Right renal cortex interstitium (tissue), 3 donors: ENCODE measurements around the gene CPEB4. TPM values are rescaled to one million over a fixed set of nuclear protein-coding genes. Genes with fewer than 3 reads are reported as not detected.

Experiments
- DNase-seq, 3 donors: peaks; one replicate each; pipeline ENCODE4 v3.0.0-alpha.2; 2013; ENCODE audit warnings: low read depth in 3 of 3, low spot score in 2 of 3
- polyA plus RNA-seq, 3 donors: library from polyadenylated mRNA; unstranded; fragments of 120-200 nt; gene quantifications; one replicate each; pipeline ENCODE4 v1.2.1, GENCODE V29; 2013; ENCODE audit not compliant: insufficient read length in 3 of 3

Gene CPEB4
- polyA plus RNA-seq, 3 donors = 35.2 to 41.7 (median 37.3) TPM

DNA sequence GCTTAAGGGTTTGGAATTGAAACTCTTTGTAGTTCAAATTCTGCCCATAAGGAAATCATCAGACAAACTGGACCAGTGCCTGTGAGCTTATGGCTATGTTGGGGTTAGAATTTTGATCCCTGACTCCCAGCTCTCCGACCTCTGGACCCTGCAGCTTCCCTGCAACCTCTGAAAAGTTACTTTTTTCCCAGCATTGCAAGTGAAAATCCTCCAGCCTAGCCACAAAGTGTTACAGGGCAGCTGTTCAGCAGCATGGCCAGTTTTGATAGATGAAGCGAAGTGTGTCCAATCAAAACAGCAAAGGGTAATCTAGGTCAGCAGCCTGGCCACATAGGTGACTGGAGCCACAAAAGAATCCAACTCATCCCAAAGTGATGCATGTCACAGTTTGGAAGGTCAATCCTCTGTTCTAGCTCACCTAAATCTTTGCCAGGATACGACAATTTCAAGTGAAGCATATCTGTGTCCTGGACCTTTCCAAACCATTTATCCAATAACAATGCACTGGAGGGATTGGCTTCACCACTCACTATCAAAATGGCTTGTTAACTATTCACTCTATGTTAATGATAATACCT, 4.7 kb upstream of the CPEB4 start:
- DNase-seq = no peak

DNA sequence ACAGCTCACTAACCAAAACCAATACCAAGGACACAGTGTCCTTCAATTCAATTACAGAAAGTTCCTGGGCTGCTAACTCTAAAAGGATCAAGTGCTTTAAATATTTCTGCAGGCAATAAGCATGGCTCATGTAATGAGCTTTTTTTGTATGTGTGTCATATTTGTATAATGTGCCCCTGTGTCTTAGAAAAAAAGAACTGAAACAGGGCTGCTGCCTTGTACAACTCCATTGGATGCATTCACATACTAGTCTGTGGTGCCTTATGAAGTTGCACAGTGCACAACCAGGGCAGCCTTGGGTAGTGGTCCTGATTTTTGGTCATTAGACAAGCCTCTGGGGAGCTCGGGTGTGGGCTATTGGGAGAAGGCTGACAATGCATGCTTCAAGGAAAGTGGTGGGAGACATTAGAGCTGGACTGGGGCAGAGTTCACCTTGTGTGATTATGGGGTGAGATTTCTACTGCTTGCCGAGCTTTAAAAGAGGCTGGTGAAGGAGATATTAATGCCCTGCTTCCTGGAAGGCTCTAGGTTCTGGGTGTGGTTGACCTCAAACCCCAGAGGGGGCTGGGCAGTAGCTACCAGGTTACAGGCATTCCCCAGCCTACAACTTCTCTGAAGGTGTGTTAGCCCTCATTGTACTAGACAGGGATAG, 3.6 kb upstream of the CPEB4 start:
- DNase-seq = no peak

DNA sequence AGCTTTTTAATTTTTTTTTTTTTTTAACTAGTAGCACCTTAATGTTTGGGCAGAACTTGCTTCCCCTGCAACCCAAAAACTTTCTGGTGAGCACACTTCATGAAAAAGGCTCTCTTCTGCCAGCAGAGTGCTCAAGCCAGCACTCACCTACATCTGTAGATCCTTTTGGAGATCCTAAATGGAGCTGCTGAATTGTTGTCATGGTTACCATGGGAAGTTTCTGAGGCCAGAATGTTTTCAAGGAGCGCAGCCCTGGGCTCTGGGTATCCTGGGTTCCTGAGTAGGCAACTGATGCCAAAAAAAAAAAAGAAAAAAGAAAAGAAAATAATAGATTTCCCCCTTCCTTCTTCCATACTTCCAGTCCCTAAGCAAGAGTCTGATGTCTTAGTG, 3.1 kb upstream of the CPEB4 start:
- DNase-seq = no peak

DNA sequence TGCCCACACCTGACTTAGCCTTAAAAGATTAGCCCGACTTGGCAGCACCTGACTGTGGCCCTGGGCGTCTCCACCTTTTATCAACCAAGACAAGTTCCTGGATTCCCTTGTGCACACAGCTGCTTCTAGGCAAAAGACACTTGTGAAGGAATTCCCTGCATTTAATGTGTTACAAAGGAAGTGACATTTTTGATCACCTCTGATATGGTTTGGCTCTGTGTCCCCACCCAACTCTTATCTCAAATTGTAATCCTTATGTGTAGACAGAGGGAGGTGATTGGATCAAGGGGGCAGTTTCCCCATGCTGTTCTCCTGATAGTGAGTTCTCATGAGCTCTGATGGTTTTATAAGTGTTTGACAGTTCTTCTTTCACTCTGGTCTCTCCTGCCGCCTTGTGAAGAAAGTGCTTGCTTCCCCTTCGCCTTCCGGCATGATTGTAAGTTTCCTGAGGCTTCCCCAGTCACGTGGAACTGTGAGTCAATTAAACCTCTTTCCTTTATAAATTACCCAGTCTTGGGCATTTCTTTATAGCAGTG, 2.6 kb upstream of the CPEB4 start:
- DNase-seq = no peak

DNA sequence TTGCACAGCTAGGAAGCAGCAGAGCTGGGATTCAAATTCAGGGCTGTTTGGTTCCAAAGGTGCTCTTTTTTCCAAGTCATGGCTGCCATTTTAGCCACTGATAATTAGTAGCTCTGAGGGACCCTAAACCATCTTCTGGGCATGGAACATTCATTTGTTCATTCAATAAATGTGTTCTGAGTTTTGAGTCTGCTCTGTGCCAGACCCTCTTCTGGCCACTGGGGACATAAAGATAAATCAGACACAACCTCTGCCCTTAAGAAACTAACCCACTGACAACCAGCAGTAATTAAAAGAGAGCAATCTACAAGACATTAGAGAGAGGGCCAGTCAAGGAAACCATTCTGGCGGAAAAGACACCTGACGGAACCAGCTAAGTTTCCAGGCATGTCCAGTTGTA, 2.0 kb upstream of the CPEB4 start:
- DNase-seq = no peak

DNA sequence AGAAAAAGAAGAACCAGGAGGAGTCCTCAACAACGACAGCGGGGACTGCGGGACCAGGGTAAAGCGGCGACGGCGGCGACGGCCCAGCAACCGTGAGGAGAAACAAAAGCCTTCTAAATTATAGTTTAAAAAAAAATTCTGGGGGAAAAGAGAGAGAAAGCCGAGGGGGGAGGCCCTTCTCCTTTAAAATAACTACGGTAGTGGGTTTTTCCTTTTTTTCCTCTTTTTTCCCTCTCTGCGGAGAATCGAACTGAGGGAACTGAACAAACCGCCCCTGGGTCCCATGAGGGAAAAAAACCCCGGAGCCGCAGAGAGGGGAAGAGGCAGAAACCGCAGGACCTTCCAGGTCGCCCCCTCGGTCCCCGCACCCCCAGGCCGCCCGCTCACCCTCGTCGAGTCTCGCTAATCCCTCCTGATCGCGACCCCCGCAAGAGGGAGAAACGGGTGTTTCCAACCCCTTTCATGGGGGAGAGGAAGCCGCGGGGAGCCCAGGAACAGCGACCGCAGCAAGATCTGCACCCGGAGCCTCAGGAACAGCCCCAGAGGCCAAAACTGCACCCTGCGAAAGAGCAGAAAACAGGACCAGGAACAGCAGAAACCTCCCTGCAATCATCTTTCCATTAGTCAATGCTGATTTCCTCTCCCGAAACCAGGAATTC, 453 bp downstream of the CPEB4 start:
- no peak for DNase-seq

DNA sequence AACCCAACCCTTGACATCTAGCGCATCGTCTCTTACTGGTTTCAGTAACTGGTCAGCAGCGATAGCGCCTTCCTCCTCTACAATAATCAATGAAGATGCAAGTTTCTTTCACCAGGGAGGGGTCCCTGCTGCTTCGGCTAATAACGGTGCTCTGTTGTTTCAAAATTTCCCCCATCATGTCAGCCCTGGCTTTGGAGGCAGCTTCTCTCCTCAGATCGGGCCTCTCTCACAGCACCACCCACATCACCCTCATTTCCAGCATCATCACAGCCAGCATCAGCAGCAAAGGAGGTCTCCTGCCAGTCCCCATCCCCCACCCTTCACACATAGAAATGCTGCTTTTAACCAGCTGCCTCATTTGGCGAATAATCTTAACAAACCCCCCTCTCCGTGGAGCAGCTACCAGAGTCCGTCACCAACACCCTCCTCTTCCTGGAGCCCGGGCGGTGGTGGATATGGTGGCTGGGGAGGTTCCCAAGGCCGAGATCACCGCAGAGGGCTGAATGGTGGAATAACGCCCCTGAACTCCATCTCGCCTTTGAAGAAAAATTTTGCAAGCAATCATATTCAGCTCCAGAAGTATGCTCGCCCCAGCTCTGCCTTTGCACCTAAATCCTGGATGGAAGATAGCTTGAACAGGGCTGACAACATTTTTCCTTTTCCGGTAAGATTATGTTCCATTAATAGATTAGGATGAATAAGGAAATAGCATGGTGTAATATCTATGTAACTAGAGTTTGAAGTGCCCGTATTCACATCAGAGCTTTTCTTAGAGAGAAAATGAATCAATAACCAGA, 2.2 kb downstream of the CPEB4 start:
- DNase-seq = no peak

DNA sequence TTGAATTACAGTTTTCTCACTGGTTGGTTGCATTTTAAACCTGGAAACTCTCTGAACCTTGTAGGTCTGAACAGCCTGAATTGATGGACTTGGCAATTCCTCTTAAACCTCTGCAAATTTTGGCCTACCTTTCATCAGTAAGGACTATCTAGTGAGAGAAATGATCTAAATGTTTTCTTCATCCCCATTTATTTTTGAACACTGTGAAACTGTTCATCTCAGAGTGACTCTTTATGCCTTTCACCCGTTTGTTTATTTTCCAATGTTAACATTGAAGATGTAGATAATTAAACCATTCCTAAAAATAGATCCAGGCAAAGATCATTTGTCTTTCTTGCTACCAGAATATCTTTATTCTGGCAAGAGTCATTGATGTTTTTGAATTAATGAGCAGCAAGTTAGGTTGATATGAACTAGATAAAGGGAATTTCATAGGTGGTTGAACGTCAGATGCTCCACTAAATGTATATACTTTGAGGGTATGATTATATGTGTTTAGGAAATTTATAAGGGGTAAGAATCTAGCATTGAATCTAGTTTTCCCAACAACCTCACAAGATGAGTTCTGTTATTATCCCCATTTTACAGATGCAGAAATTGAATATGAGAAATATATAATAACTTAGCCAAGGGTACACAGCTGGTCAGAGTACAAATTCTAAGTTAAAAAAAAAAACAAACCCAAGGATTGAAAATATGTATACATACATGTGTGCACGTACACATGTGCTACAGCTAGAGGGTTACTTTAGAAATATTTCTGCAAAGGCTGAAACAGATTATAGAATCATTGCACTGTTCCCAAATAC, 3.4 kb downstream of the CPEB4 start:
- no peak for DNase-seq

DNA sequence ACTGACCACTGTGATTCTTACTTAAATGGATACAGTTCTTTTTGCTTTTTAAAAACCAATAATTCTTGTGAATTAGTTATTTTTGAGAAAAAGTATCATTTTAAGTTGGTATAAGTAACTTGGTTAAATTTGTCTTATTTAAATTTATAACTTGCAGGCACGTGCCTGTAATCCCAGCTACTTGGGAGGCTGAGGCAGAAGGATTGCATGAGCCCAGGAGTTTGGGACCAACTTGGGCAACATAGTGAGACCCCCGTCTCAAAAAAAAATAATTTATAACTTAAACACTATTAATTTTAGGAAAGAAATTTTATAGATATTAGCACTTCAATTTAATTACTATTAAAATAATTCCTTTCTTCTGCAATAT, 5.0 kb downstream of the CPEB4 start:
- no peak for DNase-seq

DNA sequence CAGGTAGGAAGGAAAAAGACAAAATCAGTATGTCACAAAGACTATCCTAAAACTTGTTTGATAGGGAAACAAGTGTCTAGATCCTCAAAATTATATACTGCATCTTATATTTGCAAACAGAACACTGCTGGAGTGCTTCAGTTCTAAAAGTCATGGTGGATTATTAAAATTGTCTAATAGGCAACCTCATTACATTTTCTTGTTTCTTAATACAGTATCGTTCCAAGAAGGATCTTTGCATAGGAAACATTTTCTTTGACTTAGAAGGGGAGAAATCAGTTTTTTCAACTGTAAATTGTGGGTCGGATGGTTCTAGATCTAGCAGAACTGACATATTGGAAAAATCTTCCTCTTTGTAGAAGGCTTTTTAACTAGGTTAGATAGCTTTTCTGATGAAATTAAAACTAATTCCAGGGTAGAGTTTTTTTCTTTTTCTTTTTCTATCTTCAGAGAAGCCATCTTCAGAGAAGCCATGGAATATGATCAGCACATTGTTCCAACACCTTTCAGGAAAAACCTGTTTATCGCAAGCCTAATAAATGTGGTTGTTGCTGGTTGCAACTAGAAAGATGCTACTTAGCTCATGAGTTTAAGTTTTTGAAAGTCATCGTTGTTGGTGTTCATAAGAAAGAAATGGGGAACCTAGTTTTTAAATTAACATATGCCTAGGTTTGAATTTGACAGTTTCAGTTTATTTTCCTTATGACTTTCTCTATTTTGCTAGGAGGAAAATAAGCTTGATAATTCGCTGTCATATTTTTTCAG, 7.4 kb downstream of the CPEB4 start:
- no peak for DNase-seq

DNA sequence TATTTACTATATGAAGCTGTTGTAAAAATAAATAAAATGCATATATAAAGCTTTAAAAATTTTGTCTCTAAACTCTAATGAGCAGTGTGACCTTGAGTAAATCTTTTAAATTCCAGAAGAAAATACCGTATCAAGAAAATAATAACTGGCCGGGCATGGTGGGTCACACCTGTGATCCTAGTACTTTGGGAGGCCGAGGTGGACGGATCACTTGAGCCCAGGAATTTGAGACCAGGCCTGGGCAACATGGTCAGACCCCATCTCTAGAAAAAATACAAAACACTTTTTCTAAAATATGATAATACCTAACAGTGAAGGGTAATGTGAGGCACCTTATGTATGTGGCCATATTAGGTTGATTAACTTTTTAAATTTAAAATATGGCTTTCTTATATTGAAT, 8.5 kb downstream of the CPEB4 start:
- DNase-seq = no peak

DNA sequence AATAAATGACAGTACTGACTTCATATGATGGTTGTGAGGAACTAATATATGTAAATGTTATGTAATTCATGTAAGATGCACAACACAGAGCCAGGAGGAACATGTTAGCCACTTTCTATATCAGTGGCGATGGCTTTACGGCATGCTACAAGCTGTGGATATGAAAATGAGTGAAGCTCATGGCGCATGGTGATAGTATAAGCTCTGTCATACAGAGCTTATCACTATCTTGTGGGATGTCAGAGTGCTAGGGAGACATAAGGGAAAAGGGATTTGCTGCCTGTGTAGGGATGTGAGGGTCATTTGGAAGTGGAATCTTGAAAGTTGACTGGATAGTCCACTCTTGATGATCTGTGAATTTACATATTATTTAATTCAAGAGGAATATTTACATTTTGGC, 13.6 kb downstream of the CPEB4 start:
- DNase-seq = no peak

DNA sequence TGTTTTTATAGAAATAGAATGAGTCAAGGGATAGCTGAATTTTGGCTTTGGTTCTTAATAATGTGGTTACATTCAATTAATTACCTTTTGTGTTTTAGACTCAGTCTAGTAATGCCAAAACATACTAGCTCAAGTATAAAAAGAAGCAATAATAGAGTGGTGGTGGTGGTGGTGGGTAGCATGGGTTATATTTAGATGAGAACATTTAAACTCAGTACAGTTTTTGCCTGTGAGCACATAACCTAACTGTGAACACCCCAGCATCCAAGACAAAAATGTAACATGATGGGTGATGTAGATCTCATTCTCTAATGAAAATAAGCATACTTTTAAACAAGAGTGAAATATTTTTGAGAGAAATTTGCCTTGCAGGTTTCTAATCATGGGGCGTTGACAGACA, 14.2 kb downstream of the CPEB4 start:
- DNase-seq = no peak

DNA sequence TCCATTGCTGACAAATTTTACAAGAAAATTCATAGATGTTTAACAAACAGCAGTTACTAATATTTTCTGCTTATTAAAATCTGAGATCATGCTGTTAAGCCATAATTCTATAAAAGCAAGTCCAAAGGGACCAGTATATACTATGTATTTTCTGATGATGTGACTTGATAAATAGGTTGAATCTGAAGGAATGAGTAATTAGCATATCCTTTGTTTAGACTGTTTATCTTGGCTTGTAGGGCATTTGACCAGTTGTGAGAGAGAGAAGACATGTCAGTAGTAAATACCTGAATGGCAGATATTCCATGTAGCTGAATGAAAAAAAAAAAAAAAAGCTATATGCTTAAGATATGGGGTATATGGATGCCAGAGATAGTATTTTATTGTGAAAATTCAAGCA, 14.6 kb downstream of the CPEB4 start:
- no peak for DNase-seq

DNA sequence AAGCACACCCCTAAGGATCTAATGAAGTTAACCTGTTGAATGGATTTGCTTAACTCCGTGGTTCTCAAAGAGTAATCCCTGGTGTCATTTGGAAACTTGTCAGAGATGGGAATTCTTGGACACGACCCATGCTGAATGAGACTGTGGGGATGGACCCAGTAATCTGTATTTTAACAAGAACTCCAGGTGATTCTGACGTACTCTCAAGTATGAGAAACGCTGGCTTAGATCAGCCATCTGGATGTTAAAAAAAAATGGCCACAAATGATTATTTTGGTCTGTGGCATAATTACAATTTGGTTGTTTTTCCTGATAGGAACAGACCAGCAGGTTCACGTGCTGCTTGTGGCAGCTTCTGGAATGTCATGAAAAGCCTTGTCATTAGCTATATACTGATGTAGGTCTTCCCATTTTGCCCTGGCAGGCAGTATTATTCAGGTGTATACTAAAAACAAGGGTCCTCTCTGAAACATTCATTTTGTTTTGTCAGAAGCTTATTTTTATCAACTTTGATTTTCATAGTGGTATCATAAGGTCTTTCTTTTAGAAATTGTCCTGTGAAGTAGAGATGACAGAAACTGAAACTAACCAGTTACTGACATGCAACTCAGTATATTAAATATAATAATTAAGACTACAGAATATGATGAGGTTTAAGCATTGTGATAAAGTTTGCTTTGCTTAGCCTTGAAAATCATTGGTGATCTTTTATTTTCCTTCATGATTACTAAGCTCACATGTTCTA, 15.4 kb downstream of the CPEB4 start:
- no peak for DNase-seq

DNA sequence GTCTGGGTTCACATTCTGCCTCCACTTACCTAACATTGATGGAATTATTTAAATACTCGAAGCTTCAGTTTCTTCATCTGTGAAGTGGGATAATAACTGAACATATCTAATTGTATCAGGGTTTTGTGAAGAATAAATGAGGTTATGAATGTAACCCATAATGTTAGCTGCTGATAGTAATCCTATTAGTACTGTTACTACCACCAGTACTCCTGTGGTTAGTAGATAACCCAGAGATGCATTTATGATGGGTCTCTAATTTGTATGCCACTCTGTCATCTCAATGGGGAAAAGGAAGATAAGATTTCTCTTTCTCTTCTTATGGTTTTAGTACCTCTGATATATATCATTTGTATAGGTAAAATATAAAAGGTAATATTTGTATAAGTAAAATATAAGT, 16.0 kb downstream of the CPEB4 start:
- no peak for DNase-seq

DNA sequence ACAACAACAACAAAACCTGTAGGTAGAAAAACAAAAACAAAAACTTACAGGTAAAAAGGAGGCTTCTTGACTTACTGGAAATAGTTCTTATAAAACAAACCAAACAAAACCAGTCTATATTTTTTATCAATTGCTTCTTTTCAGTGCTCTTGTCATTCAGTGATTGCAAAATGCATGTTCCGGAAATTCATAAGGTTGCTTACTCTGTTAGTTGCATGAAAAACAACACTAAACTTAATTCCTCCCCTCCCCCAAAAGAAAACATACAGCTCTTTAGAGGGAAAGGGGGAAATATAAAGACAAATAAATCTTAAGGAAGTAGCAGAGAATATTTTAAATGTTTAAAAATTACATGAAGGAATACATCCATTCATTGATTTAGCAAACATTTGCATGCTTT, 19.1 kb downstream of the CPEB4 start:
- DNase-seq = no peak

DNA sequence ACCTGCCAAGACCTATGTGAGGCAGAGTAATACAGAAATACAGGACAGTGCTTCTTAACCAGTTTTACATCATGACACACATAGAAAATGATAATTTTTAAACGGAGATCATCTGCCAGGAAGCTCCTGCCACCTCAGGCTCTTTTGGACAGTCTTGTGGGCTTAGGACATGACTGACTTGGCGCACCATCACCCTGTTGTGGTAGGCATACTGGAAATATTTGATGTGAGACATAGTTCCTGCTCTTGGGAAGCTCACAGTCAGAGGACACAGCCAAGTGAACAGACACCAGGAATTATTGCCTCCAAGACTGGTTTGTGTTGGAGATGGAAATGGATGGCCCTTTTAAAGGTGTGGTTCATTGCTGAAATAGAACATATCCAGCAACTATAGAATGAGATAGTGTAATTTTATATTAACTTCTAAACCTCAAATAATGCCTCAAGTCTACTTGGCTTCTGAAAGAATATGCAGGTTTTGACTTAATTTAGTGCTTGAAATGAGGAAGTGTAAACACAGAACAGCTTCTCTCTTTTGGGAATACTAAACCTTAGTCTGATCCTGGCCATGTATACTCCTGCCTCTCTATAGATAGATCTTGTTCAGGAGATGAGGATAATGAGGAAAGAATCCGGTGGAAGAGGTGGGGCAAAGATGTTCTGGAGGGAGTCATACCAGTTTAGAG, 19.7 kb downstream of the CPEB4 start:
- no peak for DNase-seq

DNA sequence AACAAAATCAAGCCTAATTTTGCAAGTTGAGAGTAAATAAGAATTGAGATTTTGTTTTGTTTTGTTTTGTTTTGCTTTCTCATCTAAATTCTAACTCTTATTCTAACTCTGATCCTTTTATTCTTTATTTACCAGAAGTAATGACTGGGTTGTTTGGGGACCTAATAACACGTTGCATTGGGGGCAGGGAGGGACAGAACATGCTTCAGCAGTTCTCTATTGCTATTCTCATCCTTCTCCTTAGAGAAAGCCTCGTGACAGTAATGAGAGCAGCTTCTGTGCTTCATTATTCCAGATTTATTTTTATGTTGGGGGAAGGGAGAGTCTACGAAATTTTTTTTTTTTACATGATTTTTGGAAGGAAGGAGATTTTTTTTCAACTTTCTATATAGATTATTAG, 21.1 kb downstream of the CPEB4 start:
- no peak for DNase-seq
